Liver (tissue), 9 donors: Measurements from ENCODE around the gene IGSF8. TPM values are rescaled to one million over a fixed set of nuclear protein-coding genes. Genes with fewer than 3 reads are reported as not detected.
"Not testable (repeated sequence)": the region's sequence is repeated elsewhere in the genome, so short reads cannot be mapped to it uniquely, and the experiment has no call there.

ENCODE experiments used
- DNase-seq: peaks from one replicate; pipeline ENCODE4 v3.0.0-alpha.2; 2017; ENCODE audit warnings: low spot score
- H3K27ac ChIP-seq, 2 donors: one replicate each; pipeline ENCODE4 v1.7.0; 2013; ENCODE audit warnings: inconsistent platforms in 2 of 2, low read length in 2 of 2, control low read depth in 1 of 2, low read depth in 1 of 2, mild to moderate bottlenecking in 1 of 2
- H3K27me3 ChIP-seq, 4 donors: one replicate each; pipeline versions ENCODE4 v1.6.1 to v1.7.0; 2013; ENCODE audit warnings: low read length in 3 of 4, inconsistent platforms in 1 of 4, mild to moderate bottlenecking in 1 of 4, moderate library complexity in 1 of 4; ENCODE audit not compliant: control insufficient read depth in 4 of 4, insufficient read depth in 4 of 4
- H3K36me3 ChIP-seq, 4 donors: one replicate each; pipeline versions ENCODE4 v1.6.1 to v1.7.0; 2013; ENCODE audit warnings: low read length in 3 of 4, mild to moderate bottlenecking in 3 of 4, low read depth in 1 of 4, moderate library complexity in 1 of 4; ENCODE audit not compliant: control insufficient read depth in 4 of 4, insufficient read depth in 3 of 4
- H3K4me1 ChIP-seq, 4 donors: one replicate each; pipeline versions ENCODE4 v1.6.1 to v1.7.0; 2013; ENCODE audit warnings: low read length in 3 of 4, mild to moderate bottlenecking in 3 of 4, moderate library complexity in 1 of 4; ENCODE audit not compliant: control insufficient read depth in 4 of 4, insufficient read depth in 4 of 4
- H3K4me3 ChIP-seq, 3 donors: one replicate each; pipeline versions ENCODE4 v1.6.1 to v1.7.0; 2013; ENCODE audit warnings: low read length in 3 of 3, control low read depth in 1 of 3, low read depth in 1 of 3, mild to moderate bottlenecking in 1 of 3
- H3K9ac ChIP-seq, 2 donors: one replicate each; pipeline ENCODE4 v1.7.0; 2013; ENCODE audit warnings: low read length in 2 of 2, mild to moderate bottlenecking in 2 of 2, moderate library complexity in 2 of 2, control low read depth in 1 of 2, low read depth in 1 of 2
- H3K9me3 ChIP-seq, 4 donors: one replicate each; pipeline versions ENCODE4 v1.6.1 to v1.7.0; 2013; ENCODE audit warnings: low read length in 3 of 4; ENCODE audit not compliant: control insufficient read depth in 4 of 4
- CTCF ChIP-seq: fragments of 150-350 bp; IDR thresholded peaks from 2 replicates; pipeline ENCODE4 v1.5.1; 2017; ENCODE audit warnings: improper control_type of control experiment, low read depth, low read length; ENCODE audit not compliant: missing input control
- FOXA1 ChIP-seq: IDR thresholded peaks from 2 replicates; pipeline ENCODE4 v1.6.1; 2016; ENCODE audit warnings: antibody characterized with exemption
- FOXA2 ChIP-seq: IDR thresholded peaks from 2 replicates; pipeline ENCODE4 v1.6.1; 2016; ENCODE audit warnings: antibody characterized with exemption
- GABPA ChIP-seq, 2 donors: IDR thresholded peaks in 1 of 2; conservative IDR thresholded peaks in 1 of 2; 2 replicates each; pipeline ENCODE4 v1.6.1; 2016; ENCODE audit warnings: antibody characterized with exemption in 2 of 2, mild to moderate bottlenecking in 1 of 2, moderate library complexity in 1 of 2
- HNF4A ChIP-seq, 2 donors: conservative IDR thresholded peaks; 2 replicates each; pipeline ENCODE4 v1.6.1; 2016; ENCODE audit warnings: antibody characterized with exemption in 2 of 2, mild to moderate bottlenecking in 2 of 2
- HNF4G ChIP-seq: IDR thresholded peaks from 2 replicates; pipeline ENCODE4 v1.6.1; 2016; ENCODE audit warnings: antibody characterized with exemption
- JUND ChIP-seq, 2 donors: IDR thresholded peaks; 2 replicates each; pipeline ENCODE4 v1.6.1; 2016; ENCODE audit warnings: antibody characterized with exemption in 2 of 2
- MAX ChIP-seq: IDR thresholded peaks from 2 replicates; pipeline ENCODE4 v1.6.1; 2016; ENCODE audit warnings: antibody characterized with exemption
- NR2F2 ChIP-seq: IDR thresholded peaks from 2 replicates; pipeline ENCODE4 v1.6.1; 2016; ENCODE audit warnings: antibody characterized with exemption
- RAD21 ChIP-seq, 2 donors: IDR thresholded peaks; 2 replicates each; pipeline ENCODE4 v1.6.1; 2016; ENCODE audit warnings: antibody characterized with exemption in 2 of 2, mild to moderate bottlenecking in 2 of 2
- SP1 ChIP-seq: IDR thresholded peaks from 2 replicates; pipeline ENCODE4 v1.6.1; 2018; ENCODE audit warnings: antibody characterized with exemption, mild to moderate bottlenecking
- TAF1 ChIP-seq: conservative IDR thresholded peaks from 2 replicates; pipeline ENCODE4 v1.6.1; 2016; ENCODE audit warnings: antibody characterized with exemption, mild to moderate bottlenecking
- YY1 ChIP-seq: IDR thresholded peaks from 2 replicates; pipeline ENCODE4 v1.6.1; 2016; ENCODE audit warnings: antibody characterized with exemption, mild to moderate bottlenecking
- WGBS: extraction: QIAGEN DNeasy Blood & Tissue Kit; methylation state at CpG from one replicate; pipeline ENCODE4 v1.1.7; 2013; 5-methylcytosine and 5-hydroxymethylcytosine counted together
- polyA plus RNA-seq, 2 donors: library from polyadenylated mRNA; stranded (reverse) in 1 of 2; unstranded in 1 of 2; fragments of 200-250 nt in 1 of 2; fragments of >200 nt in 1 of 2; fragmentation: Nextera tagmentation in 1 of 2; extraction: Ambion mirVana in 1 of 2; gene quantifications; one replicate each; pipeline versions ENCODE4 v1.2.1 to v1.2.3, GENCODE V29; 2013 to 2015
- total RNA-seq, 2 donors: library from RNA; depleted of rRNA; stranded (reverse); fragments of >200 nt; gene quantifications; one replicate each; pipeline ENCODE4 v1.2.3, GENCODE V29; 2014
- TF ChIP-seq, protein P1 (sequence below): IDR thresholded peaks from 2 replicates; pipeline ENCODE4 v1.6.1; 2016; ENCODE audit warnings: antibody characterized with exemption
- TF ChIP-seq, protein P2 (sequence below): IDR thresholded peaks from 2 replicates; pipeline ENCODE4 v1.6.1; 2016; ENCODE audit warnings: antibody characterized with exemption
- TF ChIP-seq, protein P3 (sequence below): IDR thresholded peaks from 2 replicates; pipeline ENCODE4 v1.6.1; 2016; ENCODE audit warnings: antibody characterized with exemption, mild to moderate bottlenecking
- donor health status: healthy.
- donor health status: healthy.
- donor health status: healthy.
- donor health status: healthy.
- donor health status: healthy.

The IGSF8 gene
- total and polyA plus RNA-seq, 4 donors: 9.8 to 24.3 (median 20.3) TPM

DNA sequence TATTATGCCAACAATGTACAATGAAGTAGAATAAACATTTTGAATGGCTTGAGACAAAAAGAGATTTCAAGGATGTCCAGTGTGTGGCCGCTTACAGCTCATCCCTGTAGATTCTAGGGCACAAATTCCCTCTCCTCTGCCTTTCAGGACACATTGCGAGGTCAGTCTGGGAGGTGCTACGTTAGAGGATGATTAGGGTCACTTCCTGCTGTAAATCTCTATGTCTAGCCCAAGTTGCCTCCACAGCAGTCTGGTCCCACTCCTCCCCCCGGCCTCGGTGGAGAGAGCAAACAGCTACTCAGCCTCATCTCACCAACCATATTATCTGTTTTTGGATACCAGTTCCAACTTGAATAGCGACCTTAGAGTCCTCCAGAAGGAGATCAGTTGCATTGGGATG lies 45.5 kb downstream of the IGSF8 start:
- no peak for DNase-seq
- Histone ChIP-seq H3K27me3 (no peaks in the 10 kb centered on the region), H3K36me3 (no peaks in the 10 kb centered on the region), H3K9ac (no peak overlapping the region), H3K4me3 (no peak overlapping the region), H3K4me1 (no peaks in the 10 kb centered on the region), H3K9me3 (no peaks in the 10 kb centered on the region), H3K27ac (no peak overlapping the region)
- TF ChIP-seq CTCF (no peak), TAF1 (no peak), MAX (no peak)
- 62% methylated on average over 6 of the region's 6 CpGs for WGBS

GRCh38 chr1:160050619-160051018 lies 47.8 kb downstream of the IGSF8 start:
- Histone ChIP-seq H3K36me3 (no peaks in the 10 kb centered on the region), H3K4me1 (peaks cover 0 to 12% (median 4%) of the 10 kb centered on the region in 4 donors), H3K9me3 (no peaks in the 10 kb centered on the region), H3K27me3 (no peaks in the 10 kb centered on the region), H3K9ac (no peak overlapping the region), H3K27ac (no peak overlapping the region), H3K4me3 (no peak overlapping the region)
- 89% methylated on average over 1 of the region's 1 CpG for WGBS
- no peak for TF ChIP-seq TAF1
- TF ChIP-seq HNF4A (conservative IDR thresholded peaks at IDR 0.05): no peak
- DNase-seq: no peak

- H3K9me3 ChIP-seq, H3K4me3 ChIP-seq, DNase-seq, H3K36me3 ChIP-seq, H3K27ac ChIP-seq, H3K27me3 ChIP-seq, H3K9ac ChIP-seq: not testable (repeated sequence)
- peaks cover 0 to 15% (median 5%) of the 10 kb centered on the region in 4 donors for H3K4me1 ChIP-seq
- WGBS: 82% methylated on average over 2 of the region's 2 CpGs
Measured at GRCh38 chr1:160050182-160050581, 48.2 kb downstream of the IGSF8 start.

- H3K4me3 ChIP-seq: no peak overlapping the region
- H3K36me3 ChIP-seq: no peaks in the 10 kb centered on the region
- H3K27me3 ChIP-seq: no peaks in the 10 kb centered on the region
- peaks cover 0 to 15% (median 5%) of the 10 kb centered on the region in 4 donors for H3K4me1 ChIP-seq
- no peak for DNase-seq
- no peaks in the 10 kb centered on the region for H3K9me3 ChIP-seq
- WGBS: 84% methylated on average over 3 of the region's 3 CpGs
- H3K27ac ChIP-seq: no peak overlapping the region
- no peak overlapping the region for H3K9ac ChIP-seq
- TF ChIP-seq FOXA1 (no peak), NR2F2 (no peak), JUND (IDR thresholded peaks at IDR 0.05) (no peak), HNF4G (no peak), YY1 (no peak), GABPA (IDR thresholded peaks at IDR 0.05 in 1 of 2, conservative IDR thresholded peaks at IDR 0.05 in 1 of 2) (no peak), MAX (no peak), FOXA2 (no peak), TAF1 (no peak), SP1 (no peak), HNF4A (conservative IDR thresholded peaks at IDR 0.05) (no peak), RAD21 (IDR thresholded peaks at IDR 0.05) (no peak)
- TF ChIP-seq, protein P1, sequence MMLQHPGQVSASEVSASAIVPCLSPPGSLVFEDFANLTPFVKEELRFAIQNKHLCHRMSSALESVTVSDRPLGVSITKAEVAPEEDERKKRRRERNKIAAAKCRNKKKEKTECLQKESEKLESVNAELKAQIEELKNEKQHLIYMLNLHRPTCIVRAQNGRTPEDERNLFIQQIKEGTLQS: no peak
- TF ChIP-seq, protein P2, sequence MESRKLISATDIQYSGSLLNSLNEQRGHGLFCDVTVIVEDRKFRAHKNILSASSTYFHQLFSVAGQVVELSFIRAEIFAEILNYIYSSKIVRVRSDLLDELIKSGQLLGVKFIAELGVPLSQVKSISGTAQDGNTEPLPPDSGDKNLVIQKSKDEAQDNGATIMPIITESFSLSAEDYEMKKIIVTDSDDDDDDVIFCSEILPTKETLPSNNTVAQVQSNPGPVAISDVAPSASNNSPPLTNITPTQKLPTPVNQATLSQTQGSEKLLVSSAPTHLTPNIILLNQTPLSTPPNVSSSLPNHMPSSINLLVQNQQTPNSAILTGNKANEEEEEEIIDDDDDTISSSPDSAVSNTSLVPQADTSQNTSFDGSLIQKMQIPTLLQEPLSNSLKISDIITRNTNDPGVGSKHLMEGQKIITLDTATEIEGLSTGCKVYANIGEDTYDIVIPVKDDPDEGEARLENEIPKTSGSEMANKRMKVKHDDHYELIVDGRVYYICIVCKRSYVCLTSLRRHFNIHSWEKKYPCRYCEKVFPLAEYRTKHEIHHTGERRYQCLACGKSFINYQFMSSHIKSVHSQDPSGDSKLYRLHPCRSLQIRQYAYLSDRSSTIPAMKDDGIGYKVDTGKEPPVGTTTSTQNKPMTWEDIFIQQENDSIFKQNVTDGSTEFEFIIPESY: no peak
- TF ChIP-seq, protein P3, sequence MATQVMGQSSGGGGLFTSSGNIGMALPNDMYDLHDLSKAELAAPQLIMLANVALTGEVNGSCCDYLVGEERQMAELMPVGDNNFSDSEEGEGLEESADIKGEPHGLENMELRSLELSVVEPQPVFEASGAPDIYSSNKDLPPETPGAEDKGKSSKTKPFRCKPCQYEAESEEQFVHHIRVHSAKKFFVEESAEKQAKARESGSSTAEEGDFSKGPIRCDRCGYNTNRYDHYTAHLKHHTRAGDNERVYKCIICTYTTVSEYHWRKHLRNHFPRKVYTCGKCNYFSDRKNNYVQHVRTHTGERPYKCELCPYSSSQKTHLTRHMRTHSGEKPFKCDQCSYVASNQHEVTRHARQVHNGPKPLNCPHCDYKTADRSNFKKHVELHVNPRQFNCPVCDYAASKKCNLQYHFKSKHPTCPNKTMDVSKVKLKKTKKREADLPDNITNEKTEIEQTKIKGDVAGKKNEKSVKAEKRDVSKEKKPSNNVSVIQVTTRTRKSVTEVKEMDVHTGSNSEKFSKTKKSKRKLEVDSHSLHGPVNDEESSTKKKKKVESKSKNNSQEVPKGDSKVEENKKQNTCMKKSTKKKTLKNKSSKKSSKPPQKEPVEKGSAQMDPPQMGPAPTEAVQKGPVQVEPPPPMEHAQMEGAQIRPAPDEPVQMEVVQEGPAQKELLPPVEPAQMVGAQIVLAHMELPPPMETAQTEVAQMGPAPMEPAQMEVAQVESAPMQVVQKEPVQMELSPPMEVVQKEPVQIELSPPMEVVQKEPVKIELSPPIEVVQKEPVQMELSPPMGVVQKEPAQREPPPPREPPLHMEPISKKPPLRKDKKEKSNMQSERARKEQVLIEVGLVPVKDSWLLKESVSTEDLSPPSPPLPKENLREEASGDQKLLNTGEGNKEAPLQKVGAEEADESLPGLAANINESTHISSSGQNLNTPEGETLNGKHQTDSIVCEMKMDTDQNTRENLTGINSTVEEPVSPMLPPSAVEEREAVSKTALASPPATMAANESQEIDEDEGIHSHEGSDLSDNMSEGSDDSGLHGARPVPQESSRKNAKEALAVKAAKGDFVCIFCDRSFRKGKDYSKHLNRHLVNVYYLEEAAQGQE: no peak
Measured at GRCh38 chr1:160049101-160049500, 49.3 kb downstream of the IGSF8 start.
